Stimulated activated CD4-positive, alpha-beta T cell treated with anti-CD3 and anti-CD28 coated beads, Interleukin-4, amount 100 ng/mL, for 24 hours (primary cell): ENCODE data around the gene KRT14.
A peak's percentile ranks its signal among the peaks of the same experiment; 100 is the strongest.
"Not testable (repeated sequence)": the region's sequence is repeated elsewhere in the genome, so short reads cannot be mapped to it uniquely, and the experiment has no call there.

ENCODE experiments used
- DNase-seq: peaks from one replicate; pipeline ENCODE4 v3.0.0-alpha.2; 2020

Gene KRT14

DNA sequence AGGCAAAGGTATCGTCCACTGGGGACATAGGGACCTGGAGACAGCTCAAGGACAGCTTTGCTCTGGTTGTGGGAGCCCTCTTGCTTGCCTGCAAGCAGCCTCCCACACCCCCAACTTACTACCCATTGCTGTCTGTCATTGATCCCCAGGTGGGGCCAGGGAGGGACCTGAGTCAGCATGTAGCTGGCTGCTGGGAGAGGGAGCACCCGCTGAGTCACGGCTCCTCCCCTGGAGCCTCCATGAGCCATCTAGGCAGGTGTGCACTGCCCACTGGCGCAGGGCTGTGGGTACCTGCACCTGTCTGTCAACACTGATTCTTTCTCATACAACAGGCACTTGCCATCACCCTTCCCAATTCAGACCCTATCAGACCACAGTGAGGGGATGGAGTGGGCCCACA is 10.0 kb downstream of the KRT14 start:
- DNase-seq: not testable (repeated sequence)

DNA sequence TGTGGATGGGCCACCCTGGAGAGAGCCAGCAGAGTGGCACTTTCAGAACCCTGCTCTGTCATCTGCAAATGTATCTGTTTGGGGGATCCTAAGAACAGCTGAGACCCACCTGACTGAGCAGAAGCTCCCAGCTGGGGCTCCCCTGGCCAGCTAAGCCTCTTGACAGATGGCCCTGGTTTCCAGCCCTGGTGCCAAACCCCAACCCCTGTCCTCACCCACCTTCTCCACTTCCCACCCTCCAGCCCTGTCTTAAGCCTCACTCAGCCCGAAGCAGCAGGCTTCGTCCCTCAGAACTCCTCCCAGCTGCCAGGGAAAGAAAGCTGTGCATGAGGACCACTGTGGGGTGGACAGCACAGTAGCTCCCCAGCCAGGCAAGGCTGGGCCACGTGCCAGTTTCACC is 11.4 kb downstream of the KRT14 start:
- no peak for DNase-seq

DNA sequence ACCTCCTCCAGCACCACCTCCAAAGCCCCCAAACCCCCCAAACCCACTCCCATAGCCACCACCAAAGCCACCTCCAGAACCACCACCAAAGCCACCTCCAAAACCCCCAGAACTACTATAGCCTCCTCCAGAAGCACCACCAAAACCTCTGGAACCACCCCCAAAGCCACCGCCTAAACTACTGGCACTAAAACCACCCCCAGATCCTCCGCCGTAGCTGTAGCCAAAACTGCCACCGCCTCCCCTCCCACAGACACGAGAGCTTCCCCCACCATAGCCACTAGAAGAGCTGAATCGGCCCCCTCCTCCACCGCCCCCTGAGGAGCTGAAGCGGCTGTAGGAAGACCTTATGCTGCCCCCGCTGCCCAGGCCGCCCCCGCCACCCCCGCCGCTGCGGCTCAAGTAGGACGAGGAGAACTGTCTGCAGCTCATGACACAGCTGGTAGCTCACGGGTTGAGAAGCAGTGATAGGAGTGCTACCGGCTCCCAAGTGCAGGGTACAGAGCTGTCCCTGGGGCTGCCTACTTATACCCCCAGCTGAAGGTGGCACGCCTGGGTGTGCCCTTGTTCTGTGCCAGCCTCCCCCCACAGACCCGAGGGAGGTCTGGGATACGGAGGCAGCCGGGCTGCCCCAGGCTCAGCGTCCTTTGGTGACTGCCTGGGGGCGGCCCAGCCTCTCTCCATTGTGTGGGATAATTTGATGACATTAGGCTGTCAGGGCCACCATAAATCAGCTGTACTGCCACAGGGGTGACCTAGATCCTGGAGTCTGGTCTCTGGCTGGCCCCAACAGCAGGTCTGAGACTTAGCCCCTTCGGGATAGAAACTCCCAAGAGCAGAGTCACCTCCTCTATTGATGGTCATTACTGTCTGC is 14.9 kb downstream of the KRT14 start, which contains the start of gene KRT9:
KRT9 (minus strand) TSS at position 499 of the 874 bp plus-strand sequence; CDS start at position 432, 67 bp downstream.
- DNase-seq: no peak

DNA sequence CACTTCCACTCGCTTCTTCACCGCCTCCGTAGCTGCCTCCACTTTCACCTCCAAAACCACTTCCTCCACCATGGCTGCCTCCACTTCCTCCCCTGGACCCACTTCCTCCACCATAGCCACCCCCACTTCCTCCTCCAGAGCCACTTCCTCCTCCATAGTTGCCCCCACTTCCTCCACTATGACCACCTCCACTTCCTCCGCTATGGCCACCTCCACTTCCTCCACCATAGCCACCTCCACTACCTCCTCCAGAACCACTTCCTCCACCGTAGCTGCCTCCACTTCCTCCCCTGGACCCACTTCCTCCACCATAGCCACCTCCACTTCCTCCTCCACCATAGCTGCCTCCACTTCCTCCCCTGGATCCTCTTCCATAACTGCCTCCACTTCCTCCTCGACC is 19.4 kb downstream of the KRT14 start:
- DNase-seq: no peak

DNA sequence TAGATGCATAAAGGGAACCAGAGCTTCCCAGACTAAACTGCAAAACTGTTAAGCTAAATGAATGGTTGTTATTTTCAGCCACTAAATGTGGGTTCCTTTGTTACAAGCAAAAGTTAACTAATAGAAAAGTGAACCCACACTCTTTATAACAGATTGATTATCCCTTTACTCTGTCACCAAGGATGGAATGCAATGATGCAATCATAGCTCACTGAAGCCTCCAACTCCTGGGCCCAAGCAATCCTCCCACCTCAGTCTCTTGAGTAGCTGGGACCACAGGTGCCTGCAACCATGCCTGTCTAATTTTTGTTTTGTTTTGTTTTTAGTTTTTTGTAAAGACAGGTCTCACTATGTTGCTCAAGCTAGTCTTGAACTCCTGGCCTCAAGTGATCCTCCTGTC is 21.4 kb downstream of the KRT14 start:
- DNase-seq: no peak

DNA sequence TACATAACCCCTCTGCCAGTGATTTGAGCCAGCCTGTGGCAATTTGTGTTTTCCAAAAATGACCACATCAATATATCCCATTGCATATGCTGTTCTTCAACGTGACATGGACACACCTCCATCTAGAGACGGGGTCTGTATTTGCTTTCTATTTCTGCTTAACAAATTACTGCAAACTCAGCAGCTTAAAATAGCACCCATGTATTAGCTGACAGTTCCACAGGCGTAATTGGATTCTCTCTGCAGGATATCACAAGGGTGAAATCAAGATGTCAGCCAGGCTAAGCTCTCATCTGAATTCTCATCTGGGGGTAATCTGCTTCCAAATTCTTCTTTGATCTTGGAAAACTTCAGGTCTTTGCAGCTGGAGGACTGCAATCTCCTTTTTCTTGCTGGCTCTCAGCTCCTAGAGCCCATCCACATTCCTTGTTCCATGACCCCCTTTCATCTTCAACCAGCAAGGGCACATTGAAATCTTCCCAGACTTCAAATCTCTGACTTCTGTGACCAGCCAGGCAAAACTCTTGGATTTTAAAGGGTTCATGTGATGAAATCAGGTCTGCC is 23.0 kb downstream of the KRT14 start:
- DNase-seq: no peak

DNA sequence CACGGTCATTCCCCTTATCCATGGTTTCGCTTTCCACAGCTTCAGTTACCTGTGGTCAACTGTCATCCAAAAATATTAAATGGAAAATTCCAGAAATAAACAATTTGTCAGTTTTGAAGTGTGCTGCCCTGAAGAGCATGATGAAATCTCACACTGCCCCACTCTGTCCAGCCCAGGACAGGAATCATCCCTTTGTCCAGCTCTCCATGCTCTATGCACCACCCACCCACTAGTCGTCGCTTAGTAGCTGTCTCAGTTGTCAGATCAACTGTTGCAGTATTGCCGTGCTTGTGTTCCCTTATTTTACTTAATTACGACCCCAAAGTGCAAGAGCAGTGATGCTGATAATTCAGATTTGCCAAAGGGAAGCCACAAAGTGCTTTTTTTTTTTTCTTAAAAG is 25.1 kb downstream of the KRT14 start:
- DNase-seq: no peak

DNA sequence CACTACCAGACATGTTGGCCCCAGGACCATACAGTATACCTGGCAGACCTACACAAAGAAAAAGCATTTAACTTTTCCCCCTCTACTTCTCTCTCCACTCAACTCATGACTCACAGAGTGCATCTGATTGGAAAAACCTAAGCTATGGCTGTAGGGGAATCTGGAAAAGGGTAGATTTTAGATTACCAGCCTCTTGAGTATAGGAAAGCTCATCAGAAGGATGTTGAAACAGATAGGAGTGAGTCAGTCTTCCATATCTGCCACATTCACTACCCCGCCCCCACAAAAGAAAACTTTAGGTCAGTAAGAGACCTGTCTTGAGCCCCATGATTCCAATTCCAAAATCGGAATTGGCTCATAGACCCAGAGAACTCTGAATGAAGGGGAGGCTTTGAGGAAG is 27.1 kb downstream of the KRT14 start:
- DNase-seq: no peak

DNA sequence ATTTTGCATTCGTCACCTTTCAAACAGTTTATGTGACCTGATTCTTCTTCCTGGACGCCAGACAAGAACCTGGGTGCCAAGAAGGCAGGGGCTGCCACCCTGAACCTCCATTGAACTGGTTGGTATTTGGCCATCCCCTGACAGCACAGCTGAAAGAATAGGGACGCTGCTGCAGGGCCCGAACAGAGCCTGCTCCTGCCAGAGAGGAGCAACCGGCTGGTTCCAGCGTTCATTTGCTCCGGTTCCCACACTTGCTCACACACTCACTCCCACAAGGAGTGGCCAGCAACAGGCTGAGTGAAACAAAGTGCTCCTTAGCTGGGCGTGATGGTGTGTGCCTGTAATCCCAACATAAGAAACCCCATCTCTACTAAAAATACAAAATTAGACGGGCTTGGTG is 29.8 kb downstream of the KRT14 start:
- no peak for DNase-seq

DNA sequence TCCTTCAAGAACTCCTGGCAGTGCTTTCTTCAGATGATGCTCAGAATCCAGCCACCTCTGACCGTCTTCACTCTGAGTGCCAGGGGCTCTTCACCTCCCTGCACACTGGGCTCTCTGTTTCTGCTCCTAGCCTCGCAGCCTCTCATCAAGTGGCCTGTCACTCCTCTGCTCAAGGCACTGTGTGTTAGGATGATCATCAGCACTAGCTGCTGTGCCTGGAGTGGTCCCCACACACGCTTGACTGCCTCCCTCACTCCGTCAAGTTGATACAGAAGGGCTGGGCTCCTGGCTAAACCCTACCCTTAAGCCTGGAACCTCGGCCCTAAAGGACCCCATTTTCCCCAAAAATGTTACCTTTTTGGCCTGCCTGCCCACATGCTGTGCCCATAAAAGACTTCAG is 30.4 kb downstream of the KRT14 start:
- no peak for DNase-seq

DNA sequence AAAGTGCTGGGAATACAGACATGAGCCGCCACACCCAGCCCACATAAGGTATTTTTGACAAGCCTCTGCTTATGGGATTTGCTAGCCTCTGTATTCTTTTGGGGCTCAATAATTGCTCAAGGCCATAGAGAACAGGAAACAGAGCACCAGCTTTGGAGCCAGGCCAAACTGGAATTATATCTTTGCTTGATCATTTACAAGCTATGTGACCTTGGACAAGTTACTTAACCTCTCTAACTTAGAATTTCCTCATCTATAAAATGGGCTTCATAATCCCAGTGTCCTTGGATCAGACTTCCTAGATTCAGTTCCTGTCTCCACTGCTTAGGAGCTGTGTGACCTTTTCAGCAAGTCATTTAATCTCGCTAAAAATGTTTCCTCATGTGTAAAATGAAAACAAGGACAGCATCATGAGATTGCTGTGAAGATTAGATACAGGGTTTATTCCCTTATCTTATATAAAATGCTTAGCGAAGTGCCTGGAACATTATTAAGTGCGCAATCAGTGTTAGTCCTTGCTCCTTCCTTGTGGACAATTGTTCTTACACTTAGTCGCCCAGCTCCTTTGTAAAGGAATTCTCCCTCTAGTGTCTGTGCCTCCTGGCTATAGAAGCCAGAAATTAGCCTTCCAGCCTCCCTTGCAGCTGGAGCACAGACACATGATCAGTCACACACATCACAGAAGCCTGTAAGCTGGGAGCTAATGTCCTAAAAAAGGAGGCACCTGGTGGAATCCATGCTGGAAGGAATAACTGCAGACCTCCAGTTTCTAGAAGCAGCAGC is 31.4 kb downstream of the KRT14 start:
- no peak for DNase-seq

DNA sequence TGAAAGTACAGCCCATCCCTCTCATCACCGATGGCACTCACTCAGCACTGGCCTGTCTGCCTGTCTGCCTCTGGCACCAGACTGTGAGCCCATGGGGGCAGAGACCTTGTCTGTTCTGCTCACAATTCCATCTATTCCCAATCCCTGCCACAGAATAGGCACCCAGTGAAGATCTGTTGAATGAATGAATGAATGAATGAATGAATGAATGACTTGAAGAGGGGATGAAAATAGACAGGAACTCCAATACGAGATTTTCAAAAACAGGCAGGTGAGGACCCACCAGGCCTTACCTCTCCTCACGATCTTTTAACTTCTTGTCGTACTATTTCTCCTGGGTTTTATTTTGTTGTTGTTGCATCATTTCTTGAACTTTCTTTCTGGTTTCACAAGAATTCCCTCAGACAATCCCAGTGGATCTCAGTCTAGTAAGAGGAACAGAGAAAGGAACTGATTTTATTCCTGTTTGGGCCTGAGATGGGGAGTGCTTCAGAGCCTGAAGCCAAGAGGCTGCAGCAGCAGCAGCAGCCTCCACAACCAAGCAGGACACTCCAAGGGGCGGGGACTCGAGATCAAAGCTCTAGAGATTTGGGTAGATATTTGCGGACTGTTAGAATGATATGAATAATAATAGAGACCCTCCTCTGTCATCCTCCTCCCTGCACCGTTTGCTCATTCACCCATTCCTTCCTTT is 32.6 kb downstream of the KRT14 start:
- DNase-seq: no peak

DNA sequence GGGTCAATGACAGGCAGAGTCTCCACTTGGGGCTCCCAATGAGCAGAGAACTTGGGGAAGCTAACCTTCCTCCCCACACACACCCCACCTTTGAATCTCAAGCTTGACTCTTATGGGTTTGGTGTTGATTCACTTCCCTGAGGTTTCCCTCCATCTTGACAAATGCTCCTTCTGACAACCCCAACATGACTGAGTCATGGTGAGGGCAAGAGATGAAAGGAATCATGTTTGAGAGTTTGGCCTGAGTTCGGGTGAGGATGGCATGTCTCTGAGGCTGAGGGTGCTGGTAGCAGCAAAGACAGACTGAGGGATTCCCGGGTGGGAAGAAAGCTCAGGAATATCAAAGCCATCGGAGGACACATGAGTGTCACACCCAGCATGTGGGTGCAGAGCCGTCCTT is 33.5 kb downstream of the KRT14 start:
- DNase-seq: no peak

DNA sequence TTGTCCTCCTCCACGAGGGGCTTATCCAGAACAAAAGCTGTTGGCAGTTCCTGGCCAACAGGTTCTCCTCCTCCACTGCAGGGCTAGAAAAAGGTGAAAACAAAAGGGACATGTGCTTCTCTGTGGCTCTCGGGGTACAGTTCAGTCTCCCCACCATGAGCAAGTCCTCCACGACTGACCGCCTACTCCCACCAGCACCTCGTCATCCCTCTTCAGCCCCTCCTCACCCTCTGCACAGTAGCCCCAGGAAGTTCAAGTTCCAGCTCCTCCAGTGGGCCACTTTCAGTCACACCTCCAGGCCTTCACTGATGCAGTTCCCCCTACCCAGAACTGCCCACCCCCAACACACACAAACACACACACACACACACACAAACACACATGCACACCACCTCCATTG is 34.2 kb downstream of the KRT14 start:
- DNase-seq: no peak

DNA sequence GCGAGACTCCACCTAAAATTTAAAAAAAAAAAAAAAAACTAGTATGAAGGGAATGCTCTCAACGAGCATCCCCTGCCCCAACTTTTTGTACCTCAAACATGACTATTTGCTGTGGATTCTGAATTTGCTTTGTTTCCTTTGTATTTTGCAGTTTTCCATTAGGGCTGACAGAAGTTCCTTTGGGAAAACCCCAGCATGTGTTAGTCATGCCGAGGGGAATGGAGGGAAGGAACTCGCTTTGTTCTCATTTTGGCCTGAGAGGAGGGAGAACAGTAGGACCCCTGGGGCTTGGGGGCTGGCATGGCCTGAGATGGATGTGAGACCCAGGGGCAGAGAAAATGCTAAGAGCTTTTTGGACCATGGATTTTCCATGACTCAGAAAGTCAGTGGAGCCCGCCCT is 35.3 kb downstream of the KRT14 start:
- no peak for DNase-seq

DNA sequence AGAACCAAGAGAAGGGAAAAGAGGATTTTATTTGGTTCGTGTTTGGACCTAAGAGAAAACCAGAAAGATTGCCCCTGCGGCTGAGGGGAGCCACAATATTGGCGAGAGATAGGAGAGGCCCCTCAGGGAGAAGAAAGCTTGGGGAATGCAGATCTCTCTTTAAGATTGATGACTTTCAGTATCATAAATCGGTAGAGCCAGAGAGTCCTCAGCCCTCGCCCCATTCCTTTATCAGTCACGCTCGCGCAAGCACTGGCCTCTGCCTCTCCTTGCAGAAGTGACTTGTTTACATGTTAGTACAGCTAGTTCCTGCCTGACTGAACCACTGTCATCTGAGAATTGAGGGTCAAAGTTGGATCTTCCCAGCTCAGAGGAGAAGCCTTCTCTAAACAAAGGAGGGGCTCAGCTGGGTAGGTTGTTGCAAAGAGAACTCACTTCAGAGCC is 37.1 kb downstream of the KRT14 start:
- no peak for DNase-seq

DNA sequence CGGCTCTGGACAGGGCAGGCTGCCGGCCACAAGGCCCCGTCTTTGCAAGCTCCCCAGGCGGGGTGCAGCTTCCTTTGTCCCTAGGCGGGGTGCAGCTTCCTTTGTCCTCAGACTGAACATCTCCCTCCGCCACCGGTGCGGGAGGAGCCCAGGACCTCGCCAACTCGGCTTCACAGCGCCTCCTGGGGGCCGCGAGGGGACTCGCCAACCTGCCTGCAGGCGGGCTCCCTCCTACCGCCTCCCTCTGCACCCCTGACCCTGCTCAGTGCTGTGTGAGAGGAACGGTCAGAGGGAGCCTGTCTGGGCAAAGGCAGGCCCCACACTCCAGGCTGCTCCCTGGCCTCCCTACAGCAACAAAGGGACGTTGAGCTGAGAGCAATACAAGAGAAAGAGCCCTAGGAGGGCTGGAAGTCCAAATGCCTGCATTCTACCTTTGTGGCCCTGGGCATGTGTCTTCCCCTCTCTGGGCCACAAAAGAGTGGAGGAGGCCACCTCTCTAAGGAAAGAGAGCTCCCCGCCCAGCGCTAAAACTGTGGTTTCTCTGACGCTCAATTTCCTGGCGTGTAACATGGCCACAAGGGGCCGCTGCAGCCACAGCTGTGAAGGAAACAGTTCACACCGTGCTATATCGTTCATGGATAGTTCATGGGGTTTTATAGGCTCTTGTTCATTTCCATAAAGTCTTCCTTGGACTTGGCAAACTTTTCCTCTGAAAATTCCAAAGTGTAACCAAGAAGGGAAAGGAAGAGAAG is 37.7 kb downstream of the KRT14 start:
- DNase-seq: peak; percentile 83

DNA sequence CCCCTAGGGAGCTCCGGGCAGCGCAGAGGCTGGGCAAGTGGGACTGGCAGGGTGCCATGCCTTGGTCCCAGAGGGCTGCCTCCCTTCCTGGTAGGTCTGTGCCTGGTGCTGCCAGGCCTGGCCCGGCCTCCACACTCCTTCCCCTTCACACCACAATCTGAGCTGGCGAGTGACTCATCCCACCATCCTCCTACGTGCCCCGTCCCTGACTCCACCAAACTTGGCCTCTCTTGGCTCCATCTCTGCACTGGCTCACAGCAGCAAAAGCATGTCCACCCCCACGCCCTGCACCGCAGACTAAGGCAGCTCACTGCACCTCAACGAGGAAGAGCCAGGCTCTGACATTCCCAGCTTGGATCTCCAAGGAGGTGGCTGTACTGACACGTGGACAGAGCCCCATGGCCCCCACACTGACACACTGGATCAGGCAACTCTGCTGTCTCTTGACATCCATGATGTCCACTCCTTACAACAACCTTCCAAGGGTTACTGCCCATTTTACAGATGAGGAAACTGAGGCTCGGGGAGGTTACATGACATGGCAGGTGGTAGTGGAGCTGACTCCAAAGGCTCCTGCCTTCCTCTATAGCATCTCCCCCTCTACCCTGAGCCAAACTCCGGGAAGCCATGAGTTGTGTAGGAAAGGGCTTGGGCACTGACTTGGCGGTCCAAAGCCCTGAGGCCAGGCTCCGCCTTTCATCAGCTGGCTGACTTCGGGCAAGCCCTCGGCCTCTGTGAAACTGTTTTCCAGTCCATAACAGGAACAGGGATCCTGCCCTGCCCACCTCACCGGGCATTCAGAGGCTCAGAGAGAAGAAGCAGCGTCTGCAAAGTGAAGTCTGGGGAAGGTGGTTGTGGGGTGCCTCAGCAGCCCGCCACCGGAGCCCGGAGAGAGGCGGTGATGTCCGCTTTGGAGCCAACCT is 38.5 kb downstream of the KRT14 start:
- peak; percentile 82 for DNase-seq

DNA sequence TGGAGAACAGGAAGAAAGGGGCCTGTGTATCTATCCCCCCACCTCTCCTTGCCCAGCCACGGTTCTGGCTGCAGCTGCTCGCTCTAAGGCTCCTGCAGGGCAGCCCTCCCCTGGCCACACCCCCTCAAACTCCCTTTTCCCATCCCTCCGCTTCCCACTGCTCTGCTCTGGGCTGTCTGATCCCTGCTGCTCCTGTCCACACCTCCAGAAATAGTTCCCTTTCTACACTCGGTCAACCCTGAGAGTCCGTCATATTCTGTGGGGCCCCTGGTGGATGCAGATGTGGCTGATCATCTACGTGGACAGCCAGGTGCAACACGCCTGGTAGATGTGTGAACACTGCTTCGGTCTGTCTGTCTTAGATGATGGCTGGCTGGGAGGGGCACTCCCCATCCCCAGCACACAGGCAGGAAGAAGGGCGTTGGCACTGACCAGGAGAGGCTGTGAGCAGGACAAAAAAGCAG is 39.3 kb downstream of the KRT14 start:
- no peak for DNase-seq

DNA sequence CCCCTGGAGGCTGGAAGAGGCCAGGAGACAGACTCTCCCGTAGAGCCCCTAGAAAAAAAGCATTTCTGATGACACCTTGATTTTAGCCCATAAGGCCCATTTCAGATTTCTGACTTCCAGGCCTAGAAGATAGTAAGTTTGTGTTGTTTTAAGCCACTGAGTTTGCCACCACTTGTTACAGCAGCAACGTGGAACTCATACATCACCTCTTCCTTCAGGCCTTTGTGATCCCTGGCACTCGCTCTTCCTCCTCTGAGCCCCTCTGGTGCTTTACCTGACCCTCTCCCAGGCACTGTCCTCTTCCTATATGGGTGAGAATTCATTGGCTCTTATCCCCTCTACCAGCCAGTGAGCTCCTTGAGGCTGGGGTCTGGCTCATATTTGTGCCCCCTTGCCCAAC is 39.9 kb downstream of the KRT14 start:
- no peak for DNase-seq

DNA sequence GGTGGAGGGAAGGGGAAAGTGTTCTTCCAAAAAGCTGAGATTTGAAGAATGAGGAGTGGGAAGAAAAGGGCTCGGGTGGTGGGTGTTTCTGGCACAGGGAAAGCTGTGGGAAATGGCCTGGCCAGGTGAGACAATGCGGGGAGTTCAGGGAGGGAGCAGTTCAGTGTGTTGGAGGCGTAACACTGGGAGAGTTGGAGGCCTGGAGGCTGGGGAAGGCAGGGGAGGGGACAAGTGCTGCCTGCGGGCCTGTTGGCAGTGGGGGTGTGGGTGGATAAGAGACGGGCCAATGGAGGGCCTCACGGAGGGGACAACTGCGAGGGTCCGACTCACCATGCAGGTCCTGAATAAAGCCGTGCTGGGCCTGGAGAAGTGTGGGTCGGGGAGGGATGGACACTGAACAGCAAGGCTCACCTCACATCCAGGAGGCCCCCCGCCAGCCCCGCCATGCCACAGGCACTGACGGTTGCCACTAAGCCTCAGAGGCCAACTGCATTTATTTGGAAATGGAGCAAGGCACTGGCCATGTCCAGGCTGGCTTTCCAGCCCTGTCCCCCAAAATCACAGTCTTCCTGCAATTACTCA is 40.8 kb downstream of the KRT14 start:
- DNase-seq: no peak
